PC-3 (cell line): ENCODE data around the gene CCDC144A.

Experiments
- CTCF ChIP-seq: fragments of 300-600 bp; sonication (generic); conservative IDR thresholded peaks from 2 replicates; pipeline ENCODE4 v1.5.1; 2017; ENCODE audit warnings: antibody characterized with exemption, low read depth, mild to moderate bottlenecking, low read length
- EZH2 ChIP-seq: fragments of 300-600 bp; sonication (generic); IDR thresholded peaks from one replicate; pipeline ENCODE4 v1.6.1; 2017; ENCODE audit warnings: antibody characterized with exemption, mild to moderate bottlenecking, low read length; ENCODE audit not compliant: unreplicated experiment

GRCh38 chr17:16649585-16649984 lies 40.5 kb upstream of the CCDC144A start:
- TF ChIP-seq CTCF, result no peak
- no peak for TF ChIP-seq EZH2
